IMR-90 (cell line): ENCODE results near the gene PARD3. TPM values are rescaled to one million over a fixed set of nuclear protein-coding genes. Genes with fewer than 3 reads are reported as not detected.

Experiments used
- ATAC-seq: fragments of 200-7000 bp; cut with Tn5 transposase; 2 replicates; pipeline ENCODE4 v1.9.1; 2020; ENCODE audit warnings: low read depth, mild to moderate bottlenecking, moderate library complexity
- BruUV-seq: library from RNA; stranded (reverse); fragments of 400-500 nt; replicated peaks from 2 replicates; lab custom pipeline; 2021; lab: Mats Ljungman, UMichigan
- CTCF ChIA-PET: fragments of 300-600 bp; formaldehyde crosslinking; extraction: SDS; loops from one replicate; lab custom pipeline; 2021; ENCODE audit warnings: antibody characterized with exemption; lab: Yijun Ruan, JAX
- POLR2A ChIA-PET: fragments of 300-600 bp; sonication (Branson Sonifier 250); formaldehyde crosslinking; loops from one replicate; lab custom pipeline; 2022; ENCODE audit warnings: antibody characterized with exemption; ENCODE audit not compliant: unreplicated experiment; lab: Charles Lee
- DNase-seq: peaks from one replicate; pipeline ENCODE4 v3.0.0; 2013
- H2AFZ ChIP-seq: replicated peaks from 2 replicates; pipeline ENCODE3; 2013; ENCODE audit warnings: low read length, mild to moderate bottlenecking; ENCODE audit not compliant: poor library complexity
- H2AK5ac ChIP-seq: 2 replicates; pipeline ENCODE4 v1.6.1; 2013; ENCODE audit warnings: low read depth, low read length, inconsistent platforms
- H2AK9ac ChIP-seq: replicated peaks from 2 replicates; pipeline ENCODE3; 2013; ENCODE audit warnings: mild to moderate bottlenecking, low read depth, low read length, moderate library complexity; ENCODE audit not compliant: poor library complexity
- H2BK120ac ChIP-seq: 2 replicates; pipeline ENCODE4 v1.6.1; 2013; ENCODE audit warnings: low read depth, low read length, inconsistent platforms
- H2BK15ac ChIP-seq: 3 replicates; pipeline ENCODE4 v1.6.1; 2013; ENCODE audit warnings: low read depth, low read length, inconsistent platforms
- H2BK20ac ChIP-seq: 2 replicates; pipeline ENCODE4 v1.6.1; 2013; ENCODE audit warnings: low read depth, mild to moderate bottlenecking, inconsistent platforms, low read length, moderate library complexity
- H2BK5ac ChIP-seq: 2 replicates; pipeline ENCODE4 v1.6.1; 2013; ENCODE audit warnings: mild to moderate bottlenecking, low read depth, low read length, inconsistent platforms; ENCODE audit not compliant: poor library complexity, severe bottlenecking
- H3K14ac ChIP-seq: replicated peaks from 2 replicates; pipeline ENCODE4 v1.6.1; 2013; ENCODE audit warnings: low read depth, low read length, inconsistent platforms
- H3K18ac ChIP-seq: 2 replicates; pipeline ENCODE4 v1.6.1; 2013; ENCODE audit warnings: low read depth, low read length, control low read depth
- H3K23ac ChIP-seq: 2 replicates; pipeline ENCODE4 v1.6.1; 2013; ENCODE audit warnings: low read depth, low read length, inconsistent platforms
- H3K27ac ChIP-seq: 2 replicates; pipeline ENCODE4 v1.5.1; 2013; ENCODE audit warnings: mild to moderate bottlenecking, control low read depth, low read length; ENCODE audit not compliant: insufficient read depth
- H3K27me3 ChIP-seq: 2 replicates; pipeline ENCODE4 v1.6.1; 2013; ENCODE audit warnings: low read length; ENCODE audit not compliant: control insufficient read depth, insufficient read depth
- H3K36me3 ChIP-seq: 2 replicates; pipeline ENCODE4 v1.6.1; 2013; ENCODE audit warnings: low read length, mixed read lengths; ENCODE audit not compliant: control insufficient read depth, insufficient read depth
- H3K4ac ChIP-seq: 2 replicates; pipeline ENCODE4 v1.6.1; 2013; ENCODE audit warnings: low read depth, low read length, inconsistent platforms
- H3K4me1 ChIP-seq: 2 replicates; pipeline ENCODE4 v1.6.1; 2013; ENCODE audit warnings: low read length, mixed read lengths; ENCODE audit not compliant: control insufficient read depth, insufficient read depth
- H3K4me2 ChIP-seq: 2 replicates; pipeline ENCODE4 v1.6.1; 2013; ENCODE audit warnings: low read depth, mild to moderate bottlenecking, control low read depth, low read length, moderate library complexity
- H3K4me3 ChIP-seq: 2 replicates; pipeline ENCODE4 v1.5.1; 2013; ENCODE audit warnings: low read depth, mild to moderate bottlenecking, control low read depth, low read length, moderate library complexity; ENCODE audit not compliant: insufficient read depth
- H3K56ac ChIP-seq: 2 replicates; pipeline ENCODE4 v1.6.1; 2013; ENCODE audit warnings: low read length, inconsistent platforms; ENCODE audit not compliant: insufficient read depth; ENCODE audit errors: extremely low read depth
- H3K79me1 ChIP-seq, 2 experiments: 2 replicates each; pipeline ENCODE4 v1.6.1; 2013; ENCODE audit warnings: low read length in 2 of 2, inconsistent platforms in 1 of 2, low read depth in 1 of 2
- H3K9ac ChIP-seq: 2 replicates; pipeline ENCODE4 v1.6.1; 2013; ENCODE audit warnings: low read depth, low read length, control low read depth
- H3K9me1 ChIP-seq: 2 replicates; pipeline ENCODE4 v1.6.1; 2013; ENCODE audit warnings: low read length, inconsistent platforms; ENCODE audit not compliant: insufficient read depth
- H3K9me3 ChIP-seq: 2 replicates; pipeline ENCODE4 v1.6.1; 2013; ENCODE audit warnings: low read length; ENCODE audit not compliant: control insufficient read depth, insufficient read depth
- H4K20me1 ChIP-seq: 2 replicates; pipeline ENCODE4 v1.6.1; 2013; ENCODE audit warnings: low read length, inconsistent platforms; ENCODE audit not compliant: insufficient read depth
- H4K5ac ChIP-seq: 2 replicates; pipeline ENCODE4 v1.6.1; 2013; ENCODE audit warnings: mild to moderate bottlenecking, low read depth, low read length, control low read depth
- H4K8ac ChIP-seq, 2 experiments: 2 replicates each; pipeline ENCODE4 v1.6.1; 2013; ENCODE audit warnings: low read depth in 2 of 2, low read length in 2 of 2, control low read depth in 1 of 2, inconsistent platforms in 1 of 2
- H4K91ac ChIP-seq: 2 replicates; pipeline ENCODE4 v1.6.1; 2013; ENCODE audit warnings: low read depth, low read length, inconsistent platforms; ENCODE audit not compliant: insufficient read depth
- BHLHE40 ChIP-seq: fragments of 150-350 bp; IDR thresholded peaks from 2 replicates; pipeline ENCODE4 v1.6.1; 2016; ENCODE audit warnings: mild to moderate bottlenecking, low read depth, low read length
- CEBPB ChIP-seq: IDR thresholded peaks from 2 replicates; pipeline ENCODE4 v1.6.1; 2012; ENCODE audit warnings: low read depth, low read length, improper control_type of control experiment
- ELK1 ChIP-seq: fragments of 150-350 bp; IDR thresholded peaks from 2 replicates; pipeline ENCODE4 v1.6.1; 2016; ENCODE audit warnings: low read depth, mild to moderate bottlenecking, low read length, moderate library complexity, borderline replicate concordance
- FOS ChIP-seq: fragments of 150-350 bp; IDR thresholded peaks from 2 replicates; pipeline ENCODE4 v1.6.1; 2016; ENCODE audit warnings: low read depth, low read length
- MAFK ChIP-seq: IDR thresholded peaks from 2 replicates; pipeline ENCODE4 v1.6.1; 2012; ENCODE audit warnings: low read depth, low read length, improper control_type of control experiment
- MAZ ChIP-seq: IDR thresholded peaks from 2 replicates; pipeline ENCODE4 v1.6.1; 2012; ENCODE audit warnings: low read depth, mild to moderate bottlenecking, low read length, improper control_type of control experiment, moderate library complexity, borderline replicate concordance
- NFE2L2 ChIP-seq: fragments of 150-350 bp; IDR thresholded peaks from 2 replicates; pipeline ENCODE4 v1.6.1; 2016; ENCODE audit warnings: low read depth, mild to moderate bottlenecking, low read length
- POLR2A ChIP-seq: IDR thresholded peaks from 2 replicates; pipeline ENCODE4 v1.6.1; 2012; ENCODE audit warnings: mild to moderate bottlenecking, low read depth, low read length
- RAD21 ChIP-seq: IDR thresholded peaks from 2 replicates; pipeline ENCODE4 v1.6.1; 2012; ENCODE audit warnings: low read length, improper control_type of control experiment
- RCOR1 ChIP-seq: IDR thresholded peaks from 2 replicates; pipeline ENCODE4 v1.6.1; 2012; ENCODE audit warnings: mild to moderate bottlenecking, low read length, improper control_type of control experiment; ENCODE audit not compliant: insufficient replicate concordance
- RFX5 ChIP-seq: IDR thresholded peaks from 2 replicates; pipeline ENCODE4 v1.8.0; 2012; ENCODE audit warnings: low read depth, mild to moderate bottlenecking, low read length, moderate library complexity
- USF2 ChIP-seq: fragments of 150-350 bp; IDR thresholded peaks from 2 replicates; pipeline ENCODE4 v1.6.1; 2017; ENCODE audit warnings: mild to moderate bottlenecking, antibody characterized with exemption, low read length, low read depth
- WGBS, 2 experiments: methylation state at CpG; one replicate each; pipeline versions ENCODE4 v1.1.5 to v1.1.7; 2013; ENCODE audit warnings: missing lambda C conversion rate in 2 of 2; ENCODE audit not compliant: insufficient read length in 1 of 2; ENCODE audit errors: extremely low coverage in 2 of 2; 5-methylcytosine and 5-hydroxymethylcytosine counted together
- dilution Hi-C: fragments of 300-500 bp; cut with HindIII; formaldehyde crosslinking; loops from one replicate; pipeline ENCODE4 v1.14.3; 2018; ENCODE audit warnings: low sequenced_read_pairs; ENCODE audit not compliant: unreplicated experiment
- in situ Hi-C: fragments of 300-500 bp; cut with MboI; formaldehyde crosslinking; loops from 3 replicates; pipeline ENCODE4 v1.14.3; 2019; ENCODE audit warnings: low sequenced_read_pairs, inconsistent platforms, mixed read lengths
- intact Hi-C: fragments of 100-400 bp; cut with micrococcal nuclease; formaldehyde crosslinking; loops from 2 replicates; pipeline ENCODE4 v1.10.0; 2022
- polyA plus RNA-seq, 3 experiments: library from polyadenylated mRNA; depleted of rRNA; stranded (reverse); fragments of >200 nt; gene quantifications; 2 replicates each; pipeline ENCODE4 v1.2.3, GENCODE V29; 2012; ENCODE audit warnings: low replicate concordance in 1 of 3
- total RNA-seq: library from RNA; depleted of rRNA; stranded (reverse); fragments of >200 nt; gene quantifications from 2 replicates; pipeline ENCODE4 v1.2.3, GENCODE V29; 2012

Gene PARD3
- total and polyA plus RNA-seq, 2 of the 4 experiments (the other 2 are of a cell fraction): 14.6 to 37.5 TPM

- ATAC-seq (no peak), DNase-seq (no peak)
- H3K4me1 ChIP-seq: peaks cover 4% of the 10 kb centered on the region
- H4K20me1 ChIP-seq: no peaks in the 10 kb centered on the region
- no peaks in the 10 kb centered on the region for H3K27me3 ChIP-seq
- no peak overlapping the region for H2AK9ac ChIP-seq
- no peak overlapping the region for H3K4me3 ChIP-seq
- no CpG with 5 or more reads among the region's 7 CpGs for WGBS, 2 experiments
- intact Hi-C loops (no loop called here), in situ Hi-C loops (no loop called here), dilution Hi-C loops (no loop called here)
- H2AFZ ChIP-seq: no peak overlapping the region
- no peak overlapping the region for H4K8ac ChIP-seq
- H3K9me1 ChIP-seq: peaks cover 3% of the 10 kb centered on the region
- H3K36me3 ChIP-seq: no peaks in the 10 kb centered on the region
- H4K91ac ChIP-seq: no peak overlapping the region
- no peak overlapping the region for H2BK15ac ChIP-seq
- no peak overlapping the region for H2BK120ac ChIP-seq
- H3K4ac ChIP-seq: no peak overlapping the region
- no peak overlapping the region for H3K56ac ChIP-seq
- no peak overlapping the region for H3K23ac ChIP-seq
- no TSS peak for BruUV-seq
- H3K14ac ChIP-seq: no peak overlapping the region
- H2BK5ac ChIP-seq: no peak overlapping the region
- no peak overlapping the region for H4K5ac ChIP-seq
- H3K9me3 ChIP-seq: no peaks in the 10 kb centered on the region
- H3K27ac ChIP-seq: no peak overlapping the region
- CTCF ChIA-PET: no interaction called here
- H2AK5ac ChIP-seq: no peak overlapping the region
- POLR2A ChIA-PET: no interaction called here
- peaks cover 7 to 40% of the 10 kb centered on the region in 2 experiments for H3K79me1 ChIP-seq
- no peak overlapping the region for H3K9ac ChIP-seq
- H3K18ac ChIP-seq: no peak overlapping the region
- no peak overlapping the region for H3K4me2 ChIP-seq
- no peak for TF ChIP-seq RCOR1
- TF ChIP-seq POLR2A: no peak
- TF ChIP-seq RFX5: no peak
- no peak for TF ChIP-seq USF2
- no peak for TF ChIP-seq BHLHE40
- no peak for TF ChIP-seq MAZ
- no peak for TF ChIP-seq NFE2L2
- no peak for TF ChIP-seq RAD21
- TF ChIP-seq CEBPB: no peak
- TF ChIP-seq ELK1: no peak
- TF ChIP-seq MAFK: no peak
- TF ChIP-seq FOS: no peak
- H2BK20ac ChIP-seq: no peak overlapping the region
Observed at GRCh38 chr10:34540492-34540891, 274.6 kb downstream of the PARD3 start.
